Activated T-helper 17 cell treated with anti-CD3 and anti-CD28 coated beads, Interleukin-2, amount 50 U/mL, for 72 hours (primary cell): ENCODE data around the gene PPM1J. TPM values are rescaled to one million over a fixed set of nuclear protein-coding genes. Genes with fewer than 3 reads are reported as not detected.

ENCODE experiments used
- ATAC-seq: fragments of 150-1000 bp; cut with Tn5 transposase; replicated peaks from 2 replicates; pipeline ENCODE4 v1.10.0; 2021; ENCODE audit warnings: mild to moderate bottlenecking, moderate library complexity
- H3K27ac Mint-ChIP-seq: one replicate; pipeline ENCODE4 v1.8.0; 2022; ENCODE audit warnings: mixed read lengths
- H3K27me3 Mint-ChIP-seq: one replicate; pipeline ENCODE4 v1.8.0; 2022; ENCODE audit warnings: mixed read lengths
- H3K36me3 Mint-ChIP-seq: one replicate; pipeline ENCODE4 v1.8.0; 2022; ENCODE audit warnings: low read depth, mild to moderate bottlenecking, mixed read lengths
- H3K4me1 Mint-ChIP-seq: one replicate; pipeline ENCODE4 v1.8.0; 2022; ENCODE audit warnings: mixed read lengths
- H3K4me3 Mint-ChIP-seq: one replicate; pipeline ENCODE4 v1.8.0; 2022; ENCODE audit warnings: mild to moderate bottlenecking, mixed read lengths
- H3K9me3 Mint-ChIP-seq: one replicate; pipeline ENCODE4 v1.8.0; 2022; ENCODE audit warnings: mixed read lengths
- total RNA-seq, 2 donors: library from RNA; stranded (reverse); gene quantifications; one replicate each; pipeline ENCODE4 v1.2.3, GENCODE V29; 2022

PPM1J gene, protein sequence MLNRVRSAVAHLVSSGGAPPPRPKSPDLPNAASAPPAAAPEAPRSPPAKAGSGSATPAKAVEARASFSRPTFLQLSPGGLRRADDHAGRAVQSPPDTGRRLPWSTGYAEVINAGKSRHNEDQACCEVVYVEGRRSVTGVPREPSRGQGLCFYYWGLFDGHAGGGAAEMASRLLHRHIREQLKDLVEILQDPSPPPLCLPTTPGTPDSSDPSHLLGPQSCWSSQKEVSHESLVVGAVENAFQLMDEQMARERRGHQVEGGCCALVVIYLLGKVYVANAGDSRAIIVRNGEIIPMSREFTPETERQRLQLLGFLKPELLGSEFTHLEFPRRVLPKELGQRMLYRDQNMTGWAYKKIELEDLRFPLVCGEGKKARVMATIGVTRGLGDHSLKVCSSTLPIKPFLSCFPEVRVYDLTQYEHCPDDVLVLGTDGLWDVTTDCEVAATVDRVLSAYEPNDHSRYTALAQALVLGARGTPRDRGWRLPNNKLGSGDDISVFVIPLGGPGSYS
- under 1 TPM; 0.30 to 0.69 TPM for total RNA-seq

DNA sequence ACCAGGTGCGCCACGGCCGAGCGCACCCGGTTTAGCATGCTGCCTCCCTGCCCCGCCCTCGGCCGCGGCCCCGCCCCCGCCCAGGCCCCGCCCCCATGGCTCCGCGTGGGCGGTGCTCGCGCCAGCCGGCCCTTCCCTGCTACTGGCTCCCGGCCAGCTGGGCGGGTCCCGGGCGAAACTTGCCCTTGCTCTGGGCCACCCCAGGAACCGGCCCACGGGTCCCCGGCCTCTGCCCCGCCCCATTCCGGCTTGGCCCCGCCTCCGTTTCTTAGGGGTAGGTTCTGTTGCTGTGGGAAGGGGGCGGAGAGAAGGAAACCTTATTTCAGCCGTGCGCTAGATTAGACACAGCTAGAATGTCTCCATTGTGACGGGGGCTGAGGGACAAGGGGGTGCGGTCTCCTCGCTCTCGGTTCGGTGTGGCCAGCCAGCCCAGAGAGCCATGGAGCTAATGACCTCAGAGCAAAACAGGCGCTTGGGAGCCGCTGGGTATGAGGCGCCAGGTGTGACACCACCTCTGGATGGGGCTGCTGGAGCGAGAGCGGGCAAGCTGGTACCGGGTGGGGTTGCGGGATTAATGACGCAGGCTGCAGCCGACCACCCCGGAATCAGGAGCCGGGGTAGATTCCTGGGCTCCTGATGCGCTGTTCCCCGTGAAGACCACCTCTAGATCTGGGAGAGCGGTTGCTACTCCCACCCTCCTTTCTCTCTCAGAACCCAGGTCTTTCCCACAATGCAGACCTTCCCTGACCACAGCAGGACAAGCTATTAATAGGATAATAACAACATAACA is at the start of gene PPM1J:
Gene PPM1J, minus strand, starts transcription at position 69 of the 790 bp plus-strand sequence. Its CDS starts 31 bp downstream, at position 38.
- ATAC-seq: peak; percentile 86
- peak within 1 kb of the TSS; percentile 84 for H3K4me3 Mint-ChIP-seq
- no peaks in the 10 kb centered on the region for H3K9me3 Mint-ChIP-seq
- H3K4me1 Mint-ChIP-seq: peaks cover 4% of the 10 kb centered on the region
- no peaks in the 10 kb centered on the region for H3K36me3 Mint-ChIP-seq
- H3K27ac Mint-ChIP-seq: peak within 1 kb of the TSS; percentile 36
- H3K27me3 Mint-ChIP-seq: peaks cover 4% of the 10 kb centered on the region

DNA sequence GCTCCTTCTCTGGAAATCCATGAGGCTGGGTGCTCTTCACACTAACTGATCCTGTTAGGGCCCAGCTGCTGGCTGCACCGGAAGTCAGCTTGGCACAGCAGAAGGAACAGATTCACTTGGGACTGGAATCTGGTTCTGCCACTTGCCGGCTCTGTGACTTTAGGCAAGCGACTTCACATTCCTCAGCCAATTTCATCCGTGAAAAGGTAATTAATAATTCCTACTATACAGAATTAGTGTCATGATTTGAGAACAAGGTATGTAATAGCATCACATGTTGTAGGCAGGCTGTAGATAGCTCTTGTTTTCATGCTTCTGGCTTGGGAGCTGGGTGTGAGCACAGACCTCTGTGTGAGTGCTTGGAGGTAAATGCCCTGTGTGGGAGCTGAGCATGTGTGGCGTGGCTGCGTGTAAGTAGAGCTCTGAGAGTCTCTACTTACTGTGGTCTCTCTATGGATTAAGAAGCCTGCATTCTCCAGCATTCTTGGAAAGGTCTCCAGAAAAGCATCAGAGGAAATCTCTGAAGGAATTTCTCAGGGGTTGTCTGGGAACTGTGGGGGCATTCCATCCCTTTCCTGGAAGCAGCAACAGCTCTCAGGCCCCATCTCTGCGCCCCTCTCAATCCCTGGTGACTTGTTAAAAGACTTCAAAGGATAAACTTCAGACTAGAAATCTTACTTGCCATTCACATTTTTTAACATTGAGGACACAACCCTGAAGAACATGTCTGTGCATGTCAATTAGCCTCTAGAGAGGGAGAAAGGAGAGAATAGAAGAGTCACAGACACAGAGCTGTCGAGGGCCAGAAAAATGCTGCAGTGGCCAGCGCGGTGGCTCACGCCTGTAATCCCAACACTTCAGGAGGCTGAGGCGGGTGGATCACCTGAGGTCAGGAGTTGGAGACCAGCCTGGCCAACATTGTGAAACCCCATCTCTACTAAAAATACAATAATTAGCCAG is 47.7 kb upstream of the PPM1J start:
- ATAC-seq: no peak
- Mint-ChIP-seq H3K36me3 (no peaks in the 10 kb centered on the region), H3K9me3 (no peaks in the 10 kb centered on the region), H3K27ac (no peak overlapping the region), H3K27me3 (peaks cover 26% of the 10 kb centered on the region), H3K4me1 (no peaks in the 10 kb centered on the region), H3K4me3 (no peak overlapping the region)

DNA sequence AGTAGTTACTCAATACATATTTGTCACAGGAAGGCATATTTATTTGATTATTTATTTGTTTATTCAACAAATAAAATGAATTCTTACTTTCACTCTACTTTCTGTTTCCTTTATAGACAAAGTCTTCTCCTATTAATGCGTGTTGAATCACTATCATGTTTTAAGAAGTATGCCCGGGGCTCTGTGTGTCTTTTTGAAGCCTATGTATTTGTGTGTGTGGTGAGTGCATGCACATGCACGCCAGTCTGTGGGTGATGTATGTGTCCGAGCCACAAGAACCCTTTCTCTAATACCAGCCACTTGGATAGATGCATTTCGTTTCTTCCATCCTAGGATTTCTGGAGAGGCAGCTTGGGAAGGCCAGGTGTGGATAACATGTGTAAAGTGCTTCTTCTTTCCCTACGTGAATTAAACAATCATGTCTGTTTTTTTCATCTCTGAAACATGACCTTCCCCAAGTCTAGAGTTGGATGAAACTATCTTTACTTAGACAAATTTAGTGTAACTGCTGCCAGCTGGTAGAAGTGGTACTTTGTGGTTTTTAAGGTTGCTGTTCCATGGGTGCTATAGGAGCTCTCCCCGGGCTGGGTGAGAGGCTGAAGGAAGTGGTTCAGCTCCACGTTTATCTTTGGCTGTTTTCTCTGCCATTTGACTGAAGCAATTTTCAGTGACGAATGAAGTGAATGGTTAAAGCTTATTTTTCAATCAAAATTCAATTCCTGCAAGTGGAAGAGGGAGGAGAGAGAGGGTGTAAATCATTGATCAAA is 46.8 kb upstream of the PPM1J start:
- no peak overlapping the region for H3K4me3 Mint-ChIP-seq
- H3K27me3 Mint-ChIP-seq: peaks cover 30% of the 10 kb centered on the region
- no peaks in the 10 kb centered on the region for H3K4me1 Mint-ChIP-seq
- no peaks in the 10 kb centered on the region for H3K9me3 Mint-ChIP-seq
- ATAC-seq: no peak
- no peak overlapping the region for H3K27ac Mint-ChIP-seq
- H3K36me3 Mint-ChIP-seq: no peaks in the 10 kb centered on the region

DNA sequence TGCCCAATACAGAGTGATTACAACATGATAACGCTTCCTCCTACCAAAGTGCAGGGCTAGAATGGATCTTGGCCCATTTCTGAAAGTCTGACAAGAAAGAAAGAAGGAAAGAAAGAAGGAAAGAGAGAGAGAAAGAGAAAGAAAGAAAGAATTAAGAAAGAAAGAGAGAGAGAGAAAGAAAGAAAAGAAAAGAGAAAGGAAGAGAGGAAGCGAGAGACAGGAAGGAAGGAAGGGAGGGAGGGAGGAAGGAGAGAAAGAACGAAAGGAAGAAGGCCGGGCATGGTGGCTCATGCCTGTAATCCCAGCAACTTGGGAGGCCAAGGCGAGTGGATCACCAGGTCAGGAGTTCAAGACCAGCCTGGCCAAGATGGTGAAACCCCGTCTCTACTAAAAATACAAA is 44.1 kb upstream of the PPM1J start:
- Mint-ChIP-seq H3K27me3 (peaks cover 40% of the 10 kb centered on the region), H3K36me3 (no peaks in the 10 kb centered on the region), H3K4me1 (no peaks in the 10 kb centered on the region), H3K27ac (no peak overlapping the region), H3K9me3 (peaks cover 6% of the 10 kb centered on the region), H3K4me3 (no peak overlapping the region)
- no peak for ATAC-seq

DNA sequence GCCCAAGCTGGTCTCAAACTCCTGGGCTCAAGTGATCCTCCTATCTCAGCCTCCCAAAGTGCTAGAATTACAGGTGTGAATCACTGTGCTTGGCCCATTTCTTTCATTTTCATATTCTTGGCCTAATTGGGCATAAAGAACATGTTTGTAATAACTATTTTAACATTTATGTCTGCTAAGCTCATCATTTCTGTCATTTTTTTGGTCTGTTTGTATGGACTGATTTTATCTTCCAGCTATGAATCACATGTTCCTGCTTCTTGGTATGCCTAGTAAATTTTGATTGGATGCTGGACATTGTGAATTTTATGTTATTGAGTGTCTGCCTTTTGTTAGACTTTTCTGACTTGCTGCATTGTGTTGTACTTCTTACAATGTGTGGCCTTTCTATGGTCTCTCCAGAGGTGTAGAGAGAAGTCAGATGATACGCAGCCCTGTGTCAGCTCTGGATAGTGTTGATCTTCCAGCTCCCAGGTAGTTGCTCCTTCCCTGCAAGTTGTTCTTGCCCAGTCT is 39.0 kb upstream of the PPM1J start:
- H3K4me1 Mint-ChIP-seq: no peaks in the 10 kb centered on the region
- H3K36me3 Mint-ChIP-seq: no peaks in the 10 kb centered on the region
- no peak for ATAC-seq
- peaks cover 8% of the 10 kb centered on the region for H3K9me3 Mint-ChIP-seq
- no peak overlapping the region for H3K4me3 Mint-ChIP-seq
- H3K27ac Mint-ChIP-seq: no peak overlapping the region
- H3K27me3 Mint-ChIP-seq: peaks cover 45% of the 10 kb centered on the region

DNA sequence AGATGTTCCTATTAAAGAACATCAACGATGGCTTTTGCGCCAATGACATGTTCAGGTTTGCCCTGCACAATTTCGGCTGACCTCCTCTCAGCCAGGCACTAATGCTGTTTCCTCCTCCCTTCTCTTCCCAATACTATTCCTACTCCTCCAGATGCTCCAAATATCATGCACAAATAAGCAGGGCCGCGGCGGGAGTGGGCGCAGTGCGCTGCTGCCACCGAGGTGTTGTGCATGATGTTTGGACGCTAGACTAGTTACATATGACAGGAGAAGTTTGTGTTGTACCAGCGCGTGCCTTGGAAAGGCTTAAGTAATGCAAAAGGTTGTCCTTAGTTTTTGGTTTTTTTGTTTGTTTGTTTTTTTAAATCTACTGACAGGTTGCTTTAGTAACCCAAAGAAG is 33.3 kb upstream of the PPM1J start:
- Mint-ChIP-seq H3K4me3 (no peak overlapping the region), H3K36me3 (no peaks in the 10 kb centered on the region), H3K27me3 (peaks cover 31% of the 10 kb centered on the region), H3K9me3 (no peaks in the 10 kb centered on the region), H3K4me1 (no peaks in the 10 kb centered on the region), H3K27ac (no peak overlapping the region)
- ATAC-seq: no peak

DNA sequence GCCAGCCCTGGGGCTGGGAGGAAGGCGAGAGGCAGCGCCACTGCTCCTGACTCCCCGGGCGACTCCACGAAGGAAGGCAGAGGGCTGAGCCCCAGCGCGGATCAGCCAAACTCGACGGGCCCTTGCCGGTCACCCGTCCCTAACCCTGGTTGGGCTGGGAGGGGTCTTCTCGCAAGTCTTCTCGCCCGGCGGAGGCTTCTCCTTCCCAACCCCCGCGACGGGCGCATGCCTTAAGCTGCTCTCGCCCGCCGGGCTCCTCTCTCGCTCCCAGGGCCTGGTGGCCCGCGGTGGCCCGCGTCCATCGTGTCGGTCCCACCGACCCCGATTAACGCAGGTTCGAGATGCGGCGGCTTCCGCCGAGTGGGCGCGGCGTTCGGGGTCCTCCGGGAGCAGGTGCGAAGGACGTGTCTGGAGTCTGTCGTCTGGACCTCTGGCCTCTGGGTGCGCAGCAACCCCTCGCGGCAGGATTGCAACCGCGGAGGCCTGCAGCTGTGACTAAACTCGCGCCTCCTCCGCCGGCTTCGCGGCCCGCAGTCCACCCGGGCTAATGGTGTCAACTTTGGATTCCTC is 29.0 kb upstream of the PPM1J start:
- H3K36me3 Mint-ChIP-seq: no peaks in the 10 kb centered on the region
- peak; percentile 37 for ATAC-seq
- peaks cover 57% of the 10 kb centered on the region for H3K27me3 Mint-ChIP-seq
- peak overlapping the region; percentile 23 for H3K4me3 Mint-ChIP-seq
- H3K4me1 Mint-ChIP-seq: no peaks in the 10 kb centered on the region
- no peak overlapping the region for H3K27ac Mint-ChIP-seq
- H3K9me3 Mint-ChIP-seq: no peaks in the 10 kb centered on the region

DNA sequence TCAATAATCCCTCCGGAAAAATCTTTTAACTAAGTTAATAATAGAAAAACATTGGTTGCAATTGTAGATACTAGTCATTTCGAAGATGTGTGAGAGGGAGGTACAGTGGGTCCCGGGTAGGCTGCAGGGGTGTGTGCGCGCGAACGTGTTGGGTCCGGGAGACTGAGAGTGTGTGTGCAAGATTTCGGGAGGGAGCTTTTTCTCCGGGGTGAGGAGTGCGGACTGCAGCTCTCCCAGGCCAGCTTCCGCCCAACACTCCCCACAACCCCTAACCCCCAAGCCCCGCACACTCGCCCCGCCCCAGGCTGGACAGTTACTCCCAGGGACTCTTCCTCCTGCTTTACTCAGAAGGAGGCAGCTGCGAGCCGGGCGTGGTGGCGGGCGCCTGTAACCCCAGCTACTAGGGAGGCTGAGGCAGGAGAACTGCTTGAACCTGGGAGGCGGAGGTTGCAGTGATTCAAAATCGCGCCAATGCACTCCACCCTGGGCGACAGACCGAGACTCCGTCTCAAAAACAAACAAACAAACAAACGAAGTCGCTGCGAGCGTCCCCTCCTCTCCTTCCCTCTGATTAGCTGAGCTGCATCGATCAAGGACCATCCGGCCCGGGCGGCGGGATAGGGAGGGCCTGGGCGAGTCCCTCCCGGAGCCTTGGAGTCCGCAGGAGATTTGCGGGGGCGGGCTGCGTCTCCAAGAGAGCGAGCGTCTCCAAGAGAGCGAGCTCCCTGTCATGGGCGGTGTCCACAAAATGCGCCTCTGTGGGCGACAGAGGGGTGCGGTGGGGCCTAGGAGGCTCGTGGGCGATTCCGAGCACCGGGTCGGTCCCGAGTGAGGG is 28.3 kb upstream of the PPM1J start:
- no peaks in the 10 kb centered on the region for H3K9me3 Mint-ChIP-seq

DNA sequence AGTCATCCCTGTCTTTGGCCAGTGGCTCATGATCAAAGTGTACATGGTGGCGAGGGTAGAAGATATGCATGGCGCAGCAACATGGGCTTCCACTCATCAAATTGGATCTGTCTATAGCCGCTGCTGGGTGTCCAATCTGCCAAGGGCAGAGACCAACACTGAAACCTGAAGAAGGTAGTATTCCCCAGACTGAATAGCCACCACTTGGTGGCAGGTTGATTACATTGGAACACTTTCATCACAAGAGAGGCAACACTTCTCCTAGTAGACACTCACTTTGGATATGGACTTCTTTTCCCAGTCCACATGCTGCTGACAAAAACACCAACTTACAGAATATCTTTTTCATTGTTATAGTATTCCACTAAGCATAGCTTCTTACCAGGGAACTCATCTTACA is 22.4 kb upstream of the PPM1J start:
- Mint-ChIP-seq H3K27ac (peak overlapping the region; percentile 7), H3K9me3 (no peaks in the 10 kb centered on the region), H3K36me3 (no peaks in the 10 kb centered on the region), H3K4me3 (no peak overlapping the region), H3K27me3 (peaks cover 38% of the 10 kb centered on the region), H3K4me1 (no peaks in the 10 kb centered on the region)
- peak; percentile 8 for ATAC-seq

More for the DNA sequence above, 28.3 kb upstream of the PPM1J start:
- no peaks in the 10 kb centered on the region for H3K36me3 Mint-ChIP-seq
- peak overlapping the region; percentile 23 for H3K4me3 Mint-ChIP-seq
- ATAC-seq: no peak
- H3K4me1 Mint-ChIP-seq: no peaks in the 10 kb centered on the region
- peaks cover 59% of the 10 kb centered on the region for H3K27me3 Mint-ChIP-seq
- H3K27ac Mint-ChIP-seq: no peak overlapping the region

DNA sequence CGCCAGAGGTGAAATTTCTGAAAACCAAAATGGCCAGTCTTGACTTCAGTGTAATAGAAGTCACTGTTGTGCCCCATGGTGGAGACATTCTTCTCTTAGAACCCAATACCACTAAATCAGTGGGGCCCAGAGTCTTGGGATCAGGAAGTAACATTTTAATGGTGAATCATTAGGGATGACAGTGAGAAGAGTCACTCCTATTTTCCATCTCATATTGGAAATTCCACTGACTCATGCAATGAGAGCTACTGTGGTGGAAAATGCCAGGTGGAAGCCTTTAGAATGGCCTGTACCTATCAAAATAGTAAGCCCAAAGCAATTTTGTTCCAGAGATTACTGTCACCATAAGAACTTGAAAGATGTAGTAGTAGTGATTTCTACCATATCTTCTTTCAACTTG is 20.6 kb upstream of the PPM1J start:
- peaks cover 27% of the 10 kb centered on the region for H3K27me3 Mint-ChIP-seq
- H3K36me3 Mint-ChIP-seq: no peaks in the 10 kb centered on the region
- H3K27ac Mint-ChIP-seq: peak overlapping the region; percentile 58
- ATAC-seq: peak; percentile 91
- H3K4me1 Mint-ChIP-seq: no peaks in the 10 kb centered on the region
- H3K9me3 Mint-ChIP-seq: no peaks in the 10 kb centered on the region
- H3K4me3 Mint-ChIP-seq: no peak overlapping the region

DNA sequence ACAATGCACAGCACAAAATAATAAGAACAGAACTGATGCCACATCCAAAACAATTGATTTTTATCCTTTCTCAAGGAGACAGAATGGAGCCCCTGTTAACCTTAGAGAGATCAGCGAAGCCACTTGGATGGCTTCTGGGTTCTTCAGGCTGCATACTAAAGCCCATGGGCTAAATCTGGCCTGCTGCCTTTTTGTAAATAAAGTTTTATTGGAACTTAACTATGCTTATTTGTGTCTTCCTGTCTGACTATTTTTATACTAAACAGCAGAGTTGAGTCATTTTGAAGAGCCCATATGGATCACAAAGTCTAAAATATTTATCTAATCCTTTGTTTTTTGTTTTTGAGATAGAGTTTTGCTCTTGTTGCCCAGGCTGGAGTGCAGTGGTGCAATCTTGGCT is 16.3 kb upstream of the PPM1J start:
- H3K27ac Mint-ChIP-seq: no peak overlapping the region
- H3K4me1 Mint-ChIP-seq: no peaks in the 10 kb centered on the region
- H3K36me3 Mint-ChIP-seq: no peaks in the 10 kb centered on the region
- no peak for ATAC-seq
- peaks cover 3% of the 10 kb centered on the region for H3K27me3 Mint-ChIP-seq
- no peak overlapping the region for H3K4me3 Mint-ChIP-seq
- no peaks in the 10 kb centered on the region for H3K9me3 Mint-ChIP-seq

DNA sequence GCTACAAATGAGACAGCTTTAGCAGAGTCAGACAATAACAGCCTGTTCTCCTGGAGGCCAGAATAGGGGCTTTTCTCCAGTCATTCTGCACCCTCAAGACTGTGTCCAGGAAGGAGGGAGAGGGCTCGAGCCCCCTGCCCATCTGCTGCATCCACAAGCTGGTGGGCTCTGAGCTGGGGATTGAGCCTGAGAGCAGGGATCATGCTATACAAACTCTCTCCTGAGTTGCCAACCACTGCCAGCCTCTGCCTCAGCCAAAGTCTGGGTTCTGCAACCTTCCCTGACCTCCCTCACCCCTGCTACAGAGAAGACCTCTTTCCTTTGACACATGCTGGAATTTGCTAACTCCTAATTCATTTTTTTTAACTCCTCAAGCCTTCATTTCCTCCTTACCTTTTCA is 14.8 kb upstream of the PPM1J start:
- Mint-ChIP-seq H3K36me3 (no peaks in the 10 kb centered on the region), H3K27me3 (peaks cover 3% of the 10 kb centered on the region), H3K27ac (no peak overlapping the region), H3K4me3 (no peak overlapping the region), H3K9me3 (no peaks in the 10 kb centered on the region), H3K4me1 (no peaks in the 10 kb centered on the region)
- no peak for ATAC-seq
